HepG2 (cell line): ENCODE data around the gene CAMK2G. TPM values are rescaled to one million over a fixed set of nuclear protein-coding genes. Genes with fewer than 3 reads are reported as not detected.

Experiments used
- ARNT2 ChIP-seq: sonication (generic); formaldehyde crosslinking; IDR thresholded peaks from 2 replicates; pipeline ENCODE4 v1.8.0; 2022; ENCODE audit warnings: mild to moderate bottlenecking, low read depth, missing genetic modification reagents, moderate library complexity
- BCL6 ChIP-seq: IDR thresholded peaks from 2 replicates; pipeline ENCODE4 v1.6.1; 2016; ENCODE audit warnings: missing genetic modification reagents, missing compliant biosample characterization
- CEBPG ChIP-seq: IDR thresholded peaks from 2 replicates; pipeline ENCODE4 v1.6.1; 2016
- ETS1 ChIP-seq: sonication (generic); formaldehyde crosslinking; IDR thresholded peaks from 2 replicates; pipeline ENCODE4 v1.4.0; 2020; ENCODE audit warnings: missing genetic modification reagents
- HMGXB3 ChIP-seq: sonication (generic); formaldehyde crosslinking; IDR thresholded peaks from 2 replicates; pipeline ENCODE4 v1.4.0; 2020; ENCODE audit warnings: missing genetic modification reagents, borderline replicate concordance
- HOXA5 ChIP-seq: sonication (generic); formaldehyde crosslinking; IDR thresholded peaks from 2 replicates; pipeline ENCODE4 v1.4.0; 2020; ENCODE audit warnings: missing genetic modification reagents
- MYPOP ChIP-seq: sonication (generic); formaldehyde crosslinking; IDR thresholded peaks from 2 replicates; pipeline ENCODE4 v1.8.1; 2023; ENCODE audit warnings: mild to moderate bottlenecking, moderate library complexity, missing genetic modification reagents
- NKX3-1 ChIP-seq: sonication (generic); formaldehyde crosslinking; IDR thresholded peaks from 2 replicates; pipeline ENCODE4 v1.5.0; 2020; ENCODE audit warnings: missing genetic modification reagents
- SP1 ChIP-seq, 2 experiments: fragments of 450-650 bp in 1 of 2; sonication (generic) in 1 of 2; formaldehyde crosslinking in 1 of 2; IDR thresholded peaks; 2 replicates each; pipeline versions ENCODE4 v1.4.0 to v1.6.1; 2016 to 2020; ENCODE audit warnings: missing genetic modification reagents in 1 of 2
- WIZ ChIP-seq: sonication (generic); formaldehyde crosslinking; IDR thresholded peaks from 2 replicates; pipeline ENCODE4 v1.5.1; 2020; ENCODE audit warnings: mild to moderate bottlenecking, missing genetic modification reagents
- ZBTB21 ChIP-seq: sonication (generic); formaldehyde crosslinking; IDR thresholded peaks from 2 replicates; pipeline ENCODE4 v1.4.0; 2020; ENCODE audit warnings: missing genetic modification reagents
- ZNF275 ChIP-seq: sonication (generic); formaldehyde crosslinking; IDR thresholded peaks from 2 replicates; pipeline ENCODE4 v1.8.0; 2022; ENCODE audit warnings: missing genetic modification reagents, mild to moderate bottlenecking, inconsistent platforms, borderline replicate concordance
- ZNF687 ChIP-seq: sonication (generic); formaldehyde crosslinking; IDR thresholded peaks from 2 replicates; pipeline ENCODE4 v1.5.1; 2020; ENCODE audit warnings: mild to moderate bottlenecking, missing genetic modification reagents, moderate library complexity
- ZUFSP ChIP-seq: sonication (generic); formaldehyde crosslinking; IDR thresholded peaks from 2 replicates; pipeline ENCODE4 v1.9.0; 2021; ENCODE audit warnings: missing genetic modification reagents, mild to moderate bottlenecking, borderline replicate concordance
- polyA plus RNA-seq, 8 experiments: library from polyadenylated mRNA; depleted of rRNA in 3 of 8; stranded (reverse) in 7 of 8; unstranded in 1 of 8; fragments of >200 nt; fragmentation: Illumina TruSeq in 4 of 8; extraction: Trizol in 4 of 8; gene quantifications; 2 replicates each; pipeline versions ENCODE4 v1.2.1 to v1.2.3, GENCODE V29; 2011 to 2016; ENCODE audit warnings: low read depth in 4 of 8, missing spikeins in 1 of 8, mixed read lengths in 1 of 8; ENCODE audit not compliant: insufficient read depth in 1 of 8
- total RNA-seq, 5 experiments: library from RNA; depleted of rRNA; stranded (reverse); fragments of >200 nt; fragmentation: Illumina TruSeq; extraction: Trizol; gene quantifications; 2 replicates each; pipeline ENCODE4 v1.2.3, GENCODE V29; 2016; ENCODE audit warnings: low read depth in 1 of 5

CAMK2G gene
- total and polyA plus RNA-seq, 2 of the 13 experiments (the other 11 are each of a cell fraction or from before 2014, with no cell fraction given) = 15.9 to 18.8 TPM

GRCh38 chr10:73874267-73875138, at the start of gene CAMK2G (continued):
- TF ChIP-seq ZNF275 (CRISPR knock-in tag) (no peak), ZBTB21 (CRISPR knock-in tag) (no peak), HOXA5 (no peak), ETS1 (CRISPR knock-in tag) (no peak), MYPOP (CRISPR knock-in tag) (0 out of 2 replicates have a peak, but pooled peaks have one; percentile 37), ZNF687 (peak; percentile 82), NKX3-1 (CRISPR knock-in tag) (no peak), ARNT2 (CRISPR knock-in tag) (peak; percentile 28; the same call in 1 of the 2 replicates), WIZ (CRISPR knock-in tag) (no peak), SP1 (IDR thresholded peaks at IDR 0.05) (no peak), SP1 (CRISPR knock-in tag; IDR thresholded peaks at IDR 0.05) (no peak), HMGXB3 (no peak), ZUFSP (CRISPR knock-in tag) (no peak), CEBPG (CRISPR knock-in tag) (peak; percentile 94), BCL6 (CRISPR knock-in tag) (peak; percentile 79)
